Pulmonary artery endothelial cell (primary cell): Measurements from ENCODE around the gene KIF3C. TPM values are rescaled to one million over a fixed set of nuclear protein-coding genes. Genes with fewer than 3 reads are reported as not detected.
"Not testable (repeated sequence)": the region's sequence is repeated elsewhere in the genome, so short reads cannot be mapped to it uniquely, and the experiment has no call there.

Experiments used
- DNase-seq: peaks from one replicate; pipeline ENCODE4 v3.0.0-alpha.2; 2011; ENCODE audit warnings: low read depth, low spot score
- total RNA-seq: library from RNA; depleted of rRNA; stranded (reverse); fragments of >200 nt; gene quantifications from 2 replicates; pipeline ENCODE4 v1.2.3, GENCODE V29; 2014

KIF3C gene
- total RNA-seq, 1 donor from 2014 or later: 13.1 TPM

DNA sequence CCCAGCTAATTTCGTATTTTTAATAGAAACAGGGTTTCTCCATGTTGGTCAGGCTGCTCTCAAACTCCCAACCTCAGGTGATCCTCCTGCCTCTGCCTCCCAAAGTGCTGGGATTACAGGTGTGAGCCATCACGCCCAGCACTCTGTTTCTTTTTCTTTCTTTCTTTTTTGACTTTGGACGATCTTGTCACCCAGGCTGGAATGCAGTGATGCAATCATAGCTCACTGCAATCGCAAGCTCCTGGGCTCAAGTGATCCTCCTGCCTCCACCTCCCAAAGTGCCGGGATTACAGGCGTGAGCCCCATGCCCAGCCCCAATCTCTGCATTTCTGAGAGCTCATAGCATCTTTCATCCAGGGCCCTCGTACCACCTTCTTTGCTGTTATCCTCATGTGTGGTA, 17.1 kb upstream of the KIF3C start:
- DNase-seq: not testable (repeated sequence)

DNA sequence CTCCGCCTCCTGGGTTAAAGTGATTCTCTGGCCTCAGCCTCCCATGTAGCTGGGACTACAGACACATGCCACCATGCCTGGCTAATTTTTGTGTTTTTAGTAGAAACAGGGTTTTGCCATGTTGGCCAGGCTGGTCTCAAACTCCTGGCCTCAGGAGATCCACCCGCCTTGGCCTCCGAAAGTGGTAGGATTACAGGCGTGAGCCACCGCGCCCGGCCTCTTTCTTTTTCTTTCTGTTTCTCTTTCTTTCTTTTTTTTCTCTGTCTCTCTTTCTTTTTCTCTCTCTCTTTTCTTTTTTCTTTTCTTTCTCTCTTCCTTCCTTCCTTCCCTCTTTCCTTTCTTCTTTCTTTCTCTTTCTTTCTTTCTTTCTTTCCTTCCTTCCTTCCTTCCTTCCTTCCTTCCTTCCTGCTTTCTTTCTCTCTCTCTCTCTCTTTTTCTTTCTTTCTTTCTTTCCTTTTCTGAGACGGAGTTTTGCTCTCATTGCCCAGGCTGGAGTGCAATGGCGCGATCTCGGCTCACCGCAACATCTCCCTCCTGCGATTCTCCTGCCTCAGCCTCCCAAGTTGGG, 16.6 kb upstream of the KIF3C start:
- not testable (repeated sequence) for DNase-seq

DNA sequence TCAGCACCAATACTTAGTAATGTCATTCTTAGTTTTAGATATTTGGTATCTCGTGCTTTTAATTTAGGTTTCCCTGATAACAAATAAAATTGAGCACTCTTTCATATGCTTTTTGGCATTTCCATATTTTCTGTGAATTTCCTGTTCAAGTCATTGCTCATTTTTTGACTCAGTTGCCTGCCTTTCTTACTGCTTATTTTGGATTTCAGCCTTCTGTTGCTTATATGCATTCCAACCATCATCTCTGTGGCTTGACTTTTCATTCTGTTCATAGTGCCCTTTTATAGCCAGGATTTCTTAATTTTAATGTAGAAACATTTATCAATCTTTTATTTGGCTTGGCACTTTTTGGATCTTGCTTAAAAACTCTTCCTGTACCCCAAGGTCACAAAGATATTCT, 14.5 kb upstream of the KIF3C start:
- DNase-seq: no peak

DNA sequence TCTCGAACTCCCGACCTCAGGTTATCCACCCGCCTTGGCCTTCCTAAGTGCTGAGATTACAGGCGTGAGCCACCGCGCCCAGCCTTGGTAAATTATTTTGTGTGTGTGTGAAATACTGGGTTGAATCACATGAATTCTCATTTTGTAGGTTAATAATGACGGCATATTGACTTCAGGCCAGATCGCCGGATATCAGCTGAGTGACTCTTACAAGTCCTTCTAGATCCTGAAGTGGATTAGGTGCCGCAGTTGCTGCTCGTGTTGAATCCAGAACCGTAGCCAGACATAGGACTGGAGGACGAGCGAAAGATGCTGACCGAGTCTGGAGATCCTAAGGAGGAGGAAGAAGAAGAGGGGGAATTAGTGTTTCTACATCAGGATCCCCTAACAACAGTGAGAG, 12.2 kb upstream of the KIF3C start:
- no peak for DNase-seq

DNA sequence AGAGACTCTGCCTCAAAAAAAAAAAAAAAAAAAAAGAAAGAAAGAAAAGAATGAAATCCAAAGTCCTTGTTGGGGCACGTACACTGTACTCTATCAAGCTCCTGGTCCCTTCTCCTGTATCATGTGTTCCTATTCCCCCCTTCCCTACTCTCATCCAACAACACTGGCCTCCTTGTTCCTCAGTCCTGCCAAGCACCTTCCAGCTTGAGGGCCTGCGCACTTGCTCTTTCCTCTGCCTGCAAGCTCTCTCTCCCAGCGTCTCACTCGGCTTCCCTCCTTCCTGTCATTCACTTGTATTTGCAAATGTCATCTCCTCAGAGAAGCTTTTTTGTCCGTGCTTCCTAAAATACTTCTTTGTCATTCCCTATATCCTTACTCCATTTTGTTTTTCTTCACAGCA, 10.8 kb upstream of the KIF3C start:
- DNase-seq: no peak

DNA sequence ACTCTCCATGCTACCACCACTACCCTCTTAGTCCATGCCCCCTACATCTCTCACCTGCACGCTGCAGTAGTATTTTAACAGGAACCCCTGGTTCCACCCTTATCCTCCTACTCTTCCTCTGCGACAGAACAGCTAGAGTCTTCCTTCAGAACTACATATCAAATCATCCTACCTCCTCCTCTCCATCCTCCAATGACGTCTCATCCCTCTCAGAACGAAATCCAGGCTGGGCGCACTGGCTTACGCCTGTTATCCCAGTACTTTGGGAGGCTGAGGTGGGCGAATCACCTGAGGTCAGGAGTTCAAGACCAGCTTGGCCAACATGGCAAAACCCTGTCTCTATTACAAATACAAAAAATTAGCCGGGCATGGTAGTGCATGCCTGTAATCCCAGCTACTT, 10.3 kb upstream of the KIF3C start:
- no peak for DNase-seq

DNA sequence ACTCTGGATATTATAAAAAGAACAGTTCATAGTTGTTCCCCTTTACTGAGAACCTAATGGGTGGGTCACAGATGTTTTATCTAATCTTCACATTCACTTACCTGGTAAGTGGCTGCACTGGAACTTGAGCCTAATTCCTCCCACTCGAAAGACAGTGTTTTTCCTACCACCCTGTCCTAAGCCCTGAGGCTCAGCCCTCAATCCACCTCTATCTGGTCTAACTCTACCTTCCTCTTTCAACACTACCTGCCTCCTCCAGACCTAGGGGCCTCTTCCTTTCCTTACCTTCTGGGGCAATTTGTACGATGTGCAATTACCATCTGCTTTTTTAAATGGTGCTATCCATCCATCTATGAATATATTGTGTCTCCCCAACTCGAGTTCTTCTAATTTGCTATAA, 9.7 kb upstream of the KIF3C start:
- DNase-seq: no peak

DNA sequence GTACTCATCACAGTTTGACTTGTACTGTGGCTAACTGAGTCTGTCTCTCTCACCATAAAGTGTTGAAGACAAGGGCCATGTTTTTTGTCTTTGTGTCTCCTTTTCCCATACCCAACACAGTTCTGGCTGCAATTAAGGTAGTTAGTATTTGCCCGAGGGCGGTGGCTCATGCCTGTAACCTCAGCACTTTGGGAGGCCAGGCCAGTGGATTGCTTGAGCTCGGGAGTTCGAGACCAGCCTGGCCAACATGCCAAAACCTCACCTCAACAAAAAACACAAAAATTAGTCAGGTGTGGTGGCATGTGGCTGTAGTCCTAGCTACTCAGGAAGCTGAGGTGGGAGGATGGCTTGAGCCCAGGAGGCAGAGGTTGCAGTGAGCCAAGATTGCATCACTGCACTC, 6.9 kb upstream of the KIF3C start:
- DNase-seq: no peak

DNA sequence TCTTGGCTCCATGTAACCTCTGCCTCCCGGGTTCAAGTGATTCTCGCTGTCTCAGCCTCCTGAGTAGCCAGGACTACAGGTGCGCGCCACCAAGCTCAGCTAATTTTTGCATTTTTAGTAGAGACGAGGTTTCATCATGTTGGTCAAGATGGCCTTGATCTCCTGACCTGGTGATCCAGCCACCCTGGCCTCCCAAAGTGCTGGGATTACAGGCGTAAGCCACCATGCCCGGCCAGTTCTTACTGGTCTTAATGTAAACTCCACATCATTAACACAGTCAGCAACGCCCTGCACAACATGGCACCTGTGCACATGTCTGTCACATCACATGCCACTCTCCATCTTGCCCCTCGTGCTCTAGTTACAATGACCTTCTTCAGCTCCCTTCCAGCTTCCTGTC, 5.8 kb upstream of the KIF3C start:
- DNase-seq: no peak

DNA sequence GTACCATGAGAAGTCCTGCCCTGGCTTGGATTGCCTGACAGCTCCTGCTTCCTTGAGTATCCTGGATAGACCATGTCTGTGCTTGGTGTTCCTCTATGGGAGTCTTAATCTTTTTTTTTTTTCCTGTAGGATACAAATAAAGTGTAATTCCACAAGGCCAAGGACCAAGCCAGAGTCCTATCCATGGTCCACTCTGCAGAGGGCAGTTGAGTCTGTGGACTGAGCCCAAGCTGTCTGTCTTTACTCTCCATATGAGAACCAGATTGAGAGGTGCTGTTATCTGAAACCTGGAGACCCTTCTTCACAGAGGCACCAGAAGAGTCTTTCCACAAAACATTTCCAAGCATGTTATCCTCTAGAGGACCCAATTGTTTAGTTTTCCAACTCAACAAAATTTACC, 1.4 kb upstream of the KIF3C start:
- DNase-seq: no peak

DNA sequence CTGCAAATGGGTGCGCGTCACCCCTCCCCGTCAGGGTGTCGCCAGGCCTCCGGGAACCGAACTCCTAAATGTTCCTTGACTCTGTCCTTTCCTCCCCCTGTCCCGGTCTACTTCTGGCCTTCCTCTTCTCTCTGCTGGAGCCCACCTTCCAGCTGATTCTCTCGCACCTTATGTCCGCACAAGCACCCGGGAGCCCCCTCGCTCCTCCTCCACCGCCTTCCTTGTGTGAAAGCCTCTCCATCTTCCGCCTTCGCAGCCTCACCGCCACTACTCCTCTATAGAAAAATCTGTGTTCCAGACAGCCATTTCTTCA, 627 bp upstream of the KIF3C start:
- no peak for DNase-seq

DNA sequence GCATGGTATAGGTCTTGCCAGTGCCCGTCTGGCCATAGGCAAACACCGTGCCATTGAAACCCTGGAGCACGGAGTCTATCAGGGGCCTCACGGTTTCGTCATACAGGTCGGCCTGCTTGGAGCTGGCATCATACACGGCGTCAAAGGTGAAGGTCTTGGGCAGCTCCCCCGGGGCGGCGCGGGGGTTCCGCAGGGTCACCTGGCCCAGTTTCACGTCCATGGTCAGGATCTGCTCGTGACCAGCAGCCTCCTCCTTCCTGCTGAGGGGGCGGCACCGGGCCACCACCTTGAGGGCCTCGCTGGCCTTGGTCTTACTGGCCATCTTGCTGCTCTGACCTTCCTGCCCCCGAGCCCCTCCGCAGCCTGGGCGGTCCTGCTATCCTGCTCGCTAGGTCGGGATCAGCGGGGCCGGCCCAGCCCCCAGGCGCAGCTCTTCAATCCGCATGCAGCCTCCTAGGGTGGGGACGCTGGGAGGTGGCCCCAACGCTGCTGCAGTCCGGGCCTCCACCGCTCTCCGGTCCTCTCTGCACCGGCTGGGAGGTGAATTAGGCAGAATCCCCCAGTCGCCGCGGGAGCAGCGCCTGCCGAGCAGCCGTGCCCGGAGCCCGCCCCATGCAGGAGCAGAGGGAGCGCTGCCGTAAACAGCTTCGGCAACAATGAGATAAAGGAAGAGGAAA, 563 bp downstream of the KIF3C start:
- DNase-seq: no peak

DNA sequence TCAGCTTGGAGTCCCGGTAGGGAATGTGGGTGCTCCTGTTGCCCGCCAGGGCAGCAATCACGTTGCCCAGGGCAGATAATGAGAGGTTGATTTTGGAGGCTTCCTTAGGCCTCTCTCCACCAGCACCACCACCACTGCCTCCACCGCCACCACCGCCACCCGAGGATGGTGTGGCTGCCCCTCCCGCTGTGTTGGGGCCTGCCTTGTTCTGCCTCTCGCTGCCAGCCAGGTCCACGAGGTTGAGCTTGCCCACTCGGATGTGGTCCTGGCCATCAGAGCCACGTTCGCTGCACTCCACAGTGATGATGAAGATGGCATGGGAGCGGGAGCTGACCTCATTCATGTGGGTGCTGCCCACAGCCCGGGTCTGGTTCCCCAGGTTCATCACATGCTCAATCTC, 1.3 kb downstream of the KIF3C start:
- no peak for DNase-seq

DNA sequence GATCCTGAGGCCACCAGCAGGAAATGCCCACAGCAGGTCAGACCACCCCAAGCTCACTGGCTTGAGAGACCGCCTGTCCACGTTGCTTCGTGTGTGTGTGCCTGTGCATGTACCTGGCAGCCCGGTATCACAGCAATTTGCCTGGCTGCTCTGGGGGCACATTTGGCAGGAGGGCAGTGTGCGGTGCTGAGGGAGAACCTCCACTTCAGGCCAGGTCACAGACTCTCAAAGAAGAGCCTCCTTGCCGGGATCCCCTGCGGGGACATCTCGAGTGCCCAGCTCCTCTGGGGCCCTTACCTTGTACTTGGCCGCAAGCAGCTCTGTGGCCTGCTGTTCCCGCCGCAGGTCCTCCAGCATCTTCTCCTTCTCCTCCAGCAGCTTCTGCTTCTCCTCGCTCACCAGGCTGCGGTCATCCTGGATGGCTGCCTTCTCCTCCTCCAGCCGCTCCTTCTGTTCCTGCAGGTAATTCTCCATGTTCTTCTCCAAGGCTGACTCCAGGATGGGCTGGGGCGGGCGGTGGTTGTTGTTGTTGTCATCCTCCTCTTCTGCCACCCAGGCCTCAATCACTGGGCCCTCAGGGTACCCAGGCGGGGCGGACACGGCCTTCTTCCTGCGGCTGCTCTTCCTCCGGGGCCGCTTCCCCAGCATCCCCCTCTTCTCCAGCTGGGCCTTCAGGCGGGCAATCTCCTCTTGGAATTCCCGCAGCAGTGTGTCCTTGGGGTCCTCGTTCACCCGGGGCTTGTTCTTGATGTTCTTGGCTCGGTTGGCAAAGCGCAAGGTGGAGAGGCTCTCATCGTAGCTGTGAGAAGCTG, 2.0 kb downstream of the KIF3C start:
- DNase-seq: no peak

DNA sequence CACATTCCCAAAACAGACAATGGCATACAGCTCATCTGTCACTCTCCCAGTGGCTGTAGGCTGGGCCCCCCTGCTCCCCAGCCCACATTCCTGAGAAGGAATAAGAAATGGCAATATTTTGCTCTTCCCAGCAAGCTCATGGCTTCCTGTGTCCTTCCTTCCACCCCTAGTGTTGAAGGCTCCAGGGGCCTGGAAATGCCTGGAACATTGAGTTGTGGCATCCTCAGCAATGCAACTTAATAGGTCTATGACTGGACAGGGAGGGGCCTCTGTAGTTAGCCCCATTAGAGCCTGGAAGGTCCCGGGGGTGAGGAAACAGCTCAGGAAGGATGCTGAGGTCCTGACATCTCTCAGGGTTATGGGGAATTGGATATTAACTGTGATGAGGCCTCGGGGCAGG, 3.3 kb downstream of the KIF3C start:
- DNase-seq: no peak

DNA sequence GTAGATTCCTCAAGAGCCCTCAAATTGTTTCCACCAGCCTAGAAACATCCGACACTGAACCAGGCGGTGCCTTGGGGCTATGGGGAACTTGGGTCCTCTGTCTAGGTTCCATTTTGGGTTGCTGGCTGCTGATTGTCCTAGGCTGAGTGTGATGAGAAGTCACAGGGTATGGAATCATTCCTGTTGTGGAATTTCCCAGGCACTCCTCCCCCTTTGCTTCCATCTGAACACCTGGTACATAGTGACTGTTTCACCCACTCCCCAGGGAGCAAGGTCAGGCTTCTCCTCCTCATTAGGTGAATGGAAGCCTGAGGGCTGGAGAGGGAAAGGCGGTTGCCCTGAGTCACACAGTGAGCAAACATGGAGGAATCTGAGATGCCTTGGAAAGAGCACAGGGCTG, 4.5 kb downstream of the KIF3C start:
- no peak for DNase-seq

DNA sequence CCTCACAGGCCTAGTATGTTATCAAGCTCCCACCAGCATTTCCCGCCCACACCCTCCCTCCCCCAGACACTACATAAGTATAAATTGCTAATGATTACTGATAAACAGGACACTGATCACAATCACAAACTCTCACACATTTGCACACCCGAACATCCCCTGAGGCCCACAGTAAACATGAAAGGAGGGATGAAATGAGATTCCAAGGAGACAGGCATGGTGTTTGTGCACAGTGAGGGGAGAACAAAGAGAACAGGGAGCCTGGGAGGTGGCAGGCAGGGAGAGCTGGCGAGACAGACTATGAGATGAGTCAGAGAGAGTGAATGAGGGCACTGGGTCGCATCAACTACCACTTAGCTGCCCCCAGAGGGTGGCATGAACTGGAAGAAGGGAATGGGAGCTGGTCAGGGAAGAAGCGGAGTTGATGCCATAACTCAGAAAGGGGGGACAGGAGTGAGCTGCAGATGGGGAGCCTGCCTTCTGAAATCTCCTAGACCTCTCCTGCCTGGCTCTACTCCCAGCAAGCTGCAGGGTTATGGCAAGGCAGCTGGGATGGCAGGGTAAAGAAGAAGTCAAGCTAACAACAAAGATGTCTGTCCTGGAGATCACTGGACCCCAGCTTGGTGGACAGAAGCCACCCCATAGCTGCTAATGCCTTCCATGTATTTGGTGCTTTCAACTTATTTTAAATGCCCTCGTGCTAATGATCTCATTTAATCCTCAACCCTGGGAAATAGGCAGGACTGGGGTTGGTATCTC, 5.1 kb downstream of the KIF3C start:
- no peak for DNase-seq

DNA sequence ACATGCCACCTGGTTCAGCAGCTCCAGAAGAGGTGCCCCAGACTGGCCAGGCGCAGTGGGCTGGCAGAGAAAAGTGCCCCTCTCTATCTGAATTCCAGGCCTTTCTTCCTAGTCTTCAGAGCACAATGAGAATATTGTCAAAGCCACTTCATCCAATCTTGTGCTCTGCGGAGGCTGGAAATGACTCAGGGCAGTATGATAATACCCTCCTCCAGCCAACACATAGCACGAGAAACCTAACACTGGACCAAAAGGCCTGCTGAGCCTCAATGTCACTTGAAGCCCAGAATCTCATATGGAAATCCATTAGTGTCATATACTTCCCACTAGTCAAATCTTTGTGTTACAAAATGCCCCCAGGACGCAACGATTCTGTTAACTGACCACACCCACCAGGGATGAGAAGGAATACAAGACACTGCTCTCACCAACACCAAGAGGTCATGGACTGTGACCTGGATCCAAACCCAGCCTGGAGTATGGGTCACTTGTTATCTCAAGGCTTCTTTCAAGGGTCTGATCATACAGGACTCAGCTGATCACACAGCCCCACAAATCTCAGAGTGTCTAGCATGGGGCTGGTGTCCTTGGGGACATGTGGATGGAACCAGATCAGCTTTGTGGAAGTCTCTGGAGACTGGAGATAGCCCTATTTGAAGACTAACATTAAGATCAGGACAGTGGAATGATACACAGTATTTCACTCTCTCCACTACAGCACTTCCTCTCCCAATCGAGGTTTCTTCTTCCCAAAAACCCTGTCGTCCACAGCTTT, 10.1 kb downstream of the KIF3C start:
- DNase-seq: no peak

DNA sequence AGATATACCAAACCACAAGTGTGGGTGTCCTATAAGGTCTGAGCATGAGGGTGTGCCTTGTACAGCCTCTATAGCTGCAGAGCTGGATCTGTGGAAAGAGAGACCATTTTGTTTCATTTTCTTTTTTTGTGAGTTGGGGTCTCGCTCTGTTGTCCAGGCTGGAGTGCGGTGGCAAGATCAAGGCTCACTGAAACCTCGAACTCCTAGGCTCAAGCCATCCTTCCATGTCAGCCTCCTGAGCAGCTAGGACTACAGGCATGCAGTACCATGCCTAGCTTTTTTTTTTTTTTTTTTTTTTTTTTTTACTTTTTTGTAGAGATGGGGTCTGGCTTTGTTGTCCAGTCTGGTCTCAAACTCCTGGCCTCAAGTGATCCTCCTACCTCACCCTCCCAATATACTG, 10.7 kb downstream of the KIF3C start:
- no peak for DNase-seq

DNA sequence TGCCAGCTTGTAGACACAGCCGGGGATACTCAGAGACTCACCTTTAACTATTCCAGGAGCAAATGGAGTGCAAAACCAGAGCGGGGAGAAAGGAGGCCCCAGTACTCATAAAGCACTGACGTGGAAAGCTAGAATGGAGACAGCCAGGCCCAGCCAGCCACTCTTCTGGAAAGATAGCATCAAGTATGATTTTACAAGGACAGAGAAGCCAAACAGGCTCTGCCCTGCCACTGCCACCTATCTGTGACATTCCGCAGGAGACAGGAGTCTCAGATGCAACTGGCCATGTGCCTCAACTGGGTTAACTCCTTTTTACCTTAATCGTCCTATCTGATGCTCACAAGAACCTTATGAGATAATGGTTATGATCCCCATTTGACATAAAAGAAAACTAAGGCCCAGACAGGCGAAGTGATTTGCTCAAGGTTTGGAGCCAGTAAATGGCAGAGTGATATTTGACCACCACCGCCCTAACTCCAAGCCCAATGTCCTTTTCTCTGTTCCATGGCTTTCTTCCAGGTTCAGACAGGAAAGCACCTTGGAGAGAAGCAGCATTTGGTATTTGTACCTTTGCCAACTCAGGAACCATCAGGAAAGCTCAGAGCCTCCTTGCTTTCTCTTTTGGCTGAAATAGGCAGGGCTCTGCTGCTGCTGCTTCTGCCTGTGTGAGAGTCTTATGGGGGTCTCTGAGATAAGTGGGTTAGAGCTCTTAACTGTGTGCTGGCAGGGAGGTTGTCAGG, 15.6 kb downstream of the KIF3C start:
- no peak for DNase-seq

DNA sequence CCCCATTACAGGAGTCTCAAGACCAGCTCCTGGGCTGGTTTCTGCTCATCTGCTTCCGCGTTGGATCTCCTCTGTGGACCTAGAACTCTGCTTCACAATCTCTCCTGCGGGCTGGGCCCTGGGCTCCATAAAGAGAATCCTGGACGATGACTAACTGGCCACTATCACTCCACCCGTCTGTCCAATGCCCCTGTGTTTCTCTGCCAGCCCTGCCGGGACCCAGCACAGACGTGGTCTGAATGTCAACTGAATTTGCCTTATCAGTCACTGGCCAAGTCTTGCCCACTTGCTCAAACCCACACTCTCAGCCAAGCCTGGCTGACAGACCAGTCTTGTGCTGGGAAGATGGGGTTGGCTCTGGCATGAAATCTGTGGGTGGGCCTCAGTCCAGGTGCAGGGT, 17.4 kb downstream of the KIF3C start:
- DNase-seq: no peak
